Hindlimb muscle (tissue), 1 donor: ENCODE data around the gene ERFL. TPM values are rescaled to one million over a fixed set of nuclear protein-coding genes. Genes with fewer than 3 reads are reported as not detected.
"Not testable (repeated sequence)": the region's sequence is repeated elsewhere in the genome, so short reads cannot be mapped to it uniquely, and the experiment has no call there.

Source experiments
- DNase-seq: peaks from one replicate; pipeline ENCODE4 v3.0.0-alpha.2; 2013
- polyA plus RNA-seq: library from polyadenylated mRNA; unstranded; fragments of 120-200 nt; gene quantifications from one replicate; pipeline ENCODE4 v1.2.1, GENCODE V29; 2013; ENCODE audit not compliant: insufficient read length

ERFL gene
- polyA plus RNA-seq, 1 donor = 0.22 TPM

- DNase-seq = no peak
Observed at GRCh38 chr19:41926763-41927496, 1.3 kb downstream of the ERFL start.

GRCh38 chr19:41926028-41926762 lies 2.1 kb downstream of the ERFL start:
- no peak for DNase-seq

DNA sequence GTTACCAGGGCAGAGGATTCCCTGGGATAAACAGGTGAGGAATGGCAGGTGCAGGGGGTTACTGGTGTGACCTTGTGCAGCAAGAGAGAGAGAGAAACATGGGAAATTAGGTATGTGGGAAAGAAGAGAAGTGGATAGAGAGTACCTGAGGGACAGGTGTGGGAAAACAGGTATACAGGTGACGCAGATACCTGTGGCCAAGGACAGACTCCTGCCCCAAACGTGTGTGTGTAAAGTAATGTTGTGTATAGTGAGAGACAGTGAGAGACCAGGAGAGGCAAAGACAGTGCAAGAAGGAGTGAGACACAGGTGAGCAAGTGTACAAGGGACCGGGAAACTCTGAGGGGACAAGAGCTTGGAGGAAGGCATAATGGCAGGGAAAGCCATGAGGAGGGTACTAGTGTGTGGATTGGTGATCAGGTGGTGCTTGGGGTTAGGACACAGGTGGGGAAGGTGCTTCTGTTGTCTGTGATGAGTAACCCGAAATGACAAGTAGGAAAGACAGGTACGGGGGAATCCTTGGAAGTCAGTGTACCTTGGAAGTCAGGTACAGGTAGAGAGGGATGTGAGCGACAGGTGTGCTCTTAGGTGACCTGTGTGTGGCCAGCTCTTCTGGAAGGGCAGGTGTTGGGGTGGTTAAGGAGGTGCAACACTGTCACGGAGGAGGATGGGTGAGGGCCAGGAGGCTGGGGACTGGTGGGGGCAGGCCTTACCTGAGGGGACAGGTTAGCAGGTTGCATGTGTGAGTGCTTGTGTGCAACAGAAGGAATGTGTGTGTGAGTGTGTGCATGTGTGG lies 2.8 kb downstream of the ERFL start:
- no peak for DNase-seq

DNA sequence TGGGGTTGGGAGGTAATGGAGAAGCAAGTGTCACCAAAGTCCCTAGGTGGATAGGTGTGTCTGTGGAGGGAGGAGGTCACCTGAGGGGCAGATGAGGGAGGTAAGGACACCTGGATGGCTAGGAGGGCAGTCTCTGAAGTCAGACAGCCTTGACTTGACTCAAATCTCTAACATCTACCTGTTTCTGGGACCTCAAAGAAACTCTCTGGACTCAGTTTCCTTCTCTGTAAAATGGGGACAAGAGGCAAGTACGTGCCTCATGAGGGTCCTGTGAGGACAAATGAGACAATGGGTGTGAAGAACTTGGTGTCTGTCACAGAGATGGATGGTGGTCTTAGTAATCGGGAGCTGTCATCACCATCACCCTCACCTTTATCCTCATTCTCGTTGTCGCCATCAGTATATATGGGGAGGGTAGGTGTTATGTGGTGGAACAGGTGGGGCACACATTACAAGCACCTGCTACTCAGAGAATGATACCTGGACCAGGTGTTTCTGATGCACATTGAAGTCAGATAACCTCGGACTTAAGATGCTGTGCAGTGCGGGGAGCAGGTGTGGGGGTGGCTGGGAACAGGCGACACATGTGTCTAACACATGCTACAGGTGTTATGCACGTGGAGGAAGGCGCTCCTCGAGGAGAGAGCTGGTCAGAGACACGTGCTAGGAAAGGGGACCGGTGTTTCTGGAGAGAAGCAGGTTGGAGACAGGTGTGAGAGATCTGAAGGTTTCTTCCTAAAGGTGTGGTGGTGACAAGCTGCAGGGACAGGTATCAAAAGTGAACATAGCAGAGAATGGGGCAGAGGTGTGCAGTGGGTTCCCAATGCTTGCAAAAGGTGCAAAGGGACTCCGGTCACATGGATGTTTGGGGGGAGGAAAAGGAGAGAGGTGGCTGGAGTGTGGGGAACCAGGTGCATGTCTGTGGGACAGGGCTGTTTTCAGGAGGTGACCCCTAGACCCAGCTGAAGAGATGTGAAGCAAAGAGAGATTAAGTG lies 3.8 kb downstream of the ERFL start:
- DNase-seq = no peak

DNA sequence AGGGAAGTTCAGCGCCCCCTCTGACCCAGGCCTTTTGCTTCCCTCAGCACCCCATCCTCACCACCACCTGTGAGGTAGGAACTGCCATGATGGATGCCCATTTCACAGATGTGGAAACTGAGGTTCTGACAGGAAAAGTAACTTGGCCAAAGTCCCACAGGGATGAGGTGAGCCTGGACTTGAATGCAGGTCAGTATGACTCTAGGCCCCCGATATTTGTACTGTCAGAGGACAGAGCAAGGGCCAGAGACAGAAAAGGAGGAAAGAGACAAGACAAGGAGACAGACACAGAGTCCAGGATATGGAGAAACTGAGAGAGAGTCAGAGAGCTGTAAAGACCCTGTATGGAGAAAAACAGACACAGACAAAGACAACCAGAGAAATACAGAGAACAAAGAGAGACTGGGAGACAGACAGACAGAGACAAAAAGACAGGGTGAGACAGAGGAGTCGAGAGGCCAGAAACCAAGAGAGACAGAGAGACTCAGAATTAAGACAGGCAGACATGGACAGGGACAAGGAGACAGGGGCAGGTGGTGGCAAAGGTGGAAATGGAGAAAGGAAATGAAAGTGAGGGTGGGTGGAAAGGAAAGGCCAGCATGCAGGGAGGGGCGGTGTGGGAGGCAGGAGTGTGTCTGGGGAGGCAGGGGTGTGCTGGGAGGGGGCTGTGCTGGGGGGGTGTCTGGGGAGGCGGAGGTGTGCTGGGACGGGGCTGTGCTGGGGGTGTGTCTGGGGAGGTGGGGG lies 5.0 kb downstream of the ERFL start:
- no peak for DNase-seq

GRCh38 chr19:41922585-41922984 lies 5.7 kb downstream of the ERFL start:
- DNase-seq = no peak

DNA sequence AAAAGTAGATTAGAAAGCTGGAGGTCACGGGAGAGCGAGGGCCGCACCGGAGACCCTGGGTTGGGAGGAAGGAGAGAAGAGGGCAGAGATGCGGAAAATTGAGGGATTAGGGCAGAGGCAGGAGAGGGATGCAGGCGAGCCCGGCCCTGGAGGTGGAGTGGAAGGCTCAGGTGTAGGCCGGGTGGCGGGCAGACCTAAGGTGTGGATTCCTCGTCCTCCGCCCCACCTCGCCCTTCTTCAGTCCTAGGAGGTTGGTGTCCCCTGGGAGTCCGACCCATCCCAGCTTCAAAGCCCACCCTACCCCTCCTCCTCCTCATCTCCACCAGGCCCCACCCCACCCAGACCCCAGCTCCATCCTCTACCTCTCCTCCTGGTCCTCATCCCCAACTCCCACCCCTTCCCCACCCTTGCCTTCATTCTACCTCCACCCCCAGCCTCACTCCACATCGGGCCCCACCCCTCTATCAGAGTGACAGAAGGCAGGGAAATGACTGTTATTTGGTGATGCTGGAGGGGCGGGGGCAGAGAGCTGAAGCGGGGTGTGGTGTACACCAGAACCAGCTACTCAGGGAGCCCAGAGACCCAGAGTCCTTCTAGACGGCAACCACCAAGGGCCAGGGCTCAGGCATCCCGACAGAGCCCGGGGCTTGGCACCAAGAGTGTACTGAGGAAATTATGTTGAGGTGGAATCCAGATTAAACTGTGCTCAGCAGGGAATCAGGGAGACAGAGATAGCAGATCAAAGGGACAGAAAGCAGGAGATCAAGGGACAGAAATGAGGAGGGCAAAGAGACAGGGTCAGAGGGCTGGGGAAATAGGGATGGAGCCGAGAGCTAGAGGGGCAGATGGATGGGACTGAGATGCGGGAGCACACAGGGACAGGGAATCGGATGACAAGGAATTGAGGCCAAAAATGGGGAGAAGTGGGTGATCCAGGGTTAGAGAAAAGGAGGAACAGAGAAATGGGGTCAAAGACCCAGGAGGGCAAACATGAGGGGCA lies 6.4 kb downstream of the ERFL start:
- DNase-seq = no peak

DNA sequence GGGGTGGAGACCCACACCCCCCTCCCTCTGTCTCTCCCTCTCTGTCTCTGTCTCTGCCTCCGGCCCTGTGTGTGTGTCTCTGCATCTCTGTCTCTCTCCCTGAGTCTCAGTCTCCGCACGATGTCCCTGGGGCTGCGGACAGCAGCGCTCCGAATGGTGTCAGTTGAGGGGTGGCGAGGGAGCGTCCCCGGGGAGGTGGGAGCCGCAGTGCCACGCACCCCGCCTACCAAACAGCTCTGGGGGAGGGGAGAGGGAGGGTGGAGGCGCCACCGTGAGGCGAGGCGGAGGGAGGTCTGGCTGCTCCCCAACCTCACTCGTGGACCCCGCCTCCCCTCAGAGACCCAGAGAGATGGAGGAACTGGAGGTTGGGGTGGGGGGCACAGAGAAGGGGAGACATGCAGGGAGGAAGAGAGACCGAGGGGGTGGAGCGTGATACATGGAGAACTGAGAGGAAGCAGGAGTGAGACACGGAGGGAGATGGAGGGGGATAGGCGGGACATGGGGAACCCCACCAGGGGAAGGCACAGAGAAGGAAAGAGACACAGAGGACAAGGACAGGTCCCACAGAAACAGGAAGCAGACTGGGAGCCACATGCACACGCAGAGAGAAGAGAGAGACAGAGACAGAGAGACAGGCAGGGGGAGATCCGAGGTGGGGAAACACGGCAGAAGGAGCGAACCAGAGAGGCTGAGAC lies 7.2 kb downstream of the ERFL start:
- no peak for DNase-seq

GRCh38 chr19:41919948-41920712 lies 8.1 kb downstream of the ERFL start:
- DNase-seq = no peak

- no peak for DNase-seq
Observed at GRCh38 chr19:41918653-41919244, 9.5 kb downstream of the ERFL start.

DNA sequence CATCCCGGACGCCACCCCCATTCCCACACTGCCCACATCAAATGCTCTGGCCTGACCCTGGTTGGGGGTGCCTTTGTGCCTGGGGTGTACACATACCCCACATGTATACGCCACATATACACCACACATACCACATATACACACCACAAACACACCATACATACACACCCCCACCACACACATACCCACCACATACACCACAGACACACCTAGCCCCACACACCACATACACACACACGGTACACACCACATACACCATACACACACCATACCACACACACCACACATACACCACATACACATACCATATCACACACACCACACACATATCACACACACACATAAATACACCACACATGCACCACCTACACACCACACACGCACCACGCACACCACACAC lies 10.2 kb downstream of the ERFL start:
- no peak for DNase-seq

GRCh38 chr19:41917676-41918075 lies 10.6 kb downstream of the ERFL start:
- DNase-seq = no peak

GRCh38 chr19:41915776-41916414 lies 12.4 kb downstream of the ERFL start:
- DNase-seq = no peak

- no peak for DNase-seq
Observed at GRCh38 chr19:41915021-41915775, 13.1 kb downstream of the ERFL start.

DNA sequence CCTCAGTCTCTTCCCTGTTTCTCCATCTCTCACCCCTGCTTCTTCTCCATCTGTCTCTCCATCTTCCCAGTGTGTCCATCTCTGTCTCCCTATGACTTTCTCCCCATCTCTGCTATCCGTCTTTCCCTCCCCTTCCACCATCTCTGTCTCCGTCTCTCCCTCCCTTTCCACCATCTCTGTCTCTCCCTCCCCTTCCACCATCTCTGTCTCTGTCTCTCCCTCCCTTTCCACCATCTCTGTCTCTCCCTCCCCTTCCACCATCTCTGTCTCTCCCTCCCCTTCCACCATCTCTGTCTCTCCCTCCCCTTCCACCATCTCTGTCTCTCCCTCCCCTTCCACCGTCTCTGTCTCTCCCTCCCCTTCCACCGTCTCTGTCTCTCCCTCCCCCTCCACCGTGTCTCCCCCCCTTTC lies 13.8 kb downstream of the ERFL start:
- DNase-seq = not testable (repeated sequence)

- DNase-seq = no peak
Observed at GRCh38 chr19:41913538-41914423, 14.5 kb downstream of the ERFL start.
